DMS114 treated with DMSO at 0.1 percent for 48 hours (cell line): ENCODE results near the gene PTDSS2.
A peak's percentile ranks its signal among the peaks of the same experiment; 100 is the strongest.

ENCODE experiments used
- DNase-seq: peaks from one replicate; lab custom pipeline; 2025; ENCODE audit not compliant: unreplicated experiment; lab: John Stamatoyannopoulos, UW

Gene PTDSS2

GRCh38 chr11:445765-446588 lies 4.1 kb upstream of the PTDSS2 start:
- no peak for DNase-seq

- no peak for DNase-seq
These were observed 3.2 kb upstream of the PTDSS2 start for GRCh38 chr11:446891-447290.

GRCh38 chr11:447923-448731 lies 2.0 kb upstream of the PTDSS2 start:
- DNase-seq, result peak; percentile 63

GRCh38 chr11:450809-451451 lies 851 bp downstream of the PTDSS2 start:
- no peak for DNase-seq

- DNase-seq, result no peak
These were observed 1.7 kb downstream of the PTDSS2 start for GRCh38 chr11:451738-452137.

- no peak for DNase-seq
These were observed 2.2 kb downstream of the PTDSS2 start for GRCh38 chr11:452203-452744.

GRCh38 chr11:452916-453527 lies 2.9 kb downstream of the PTDSS2 start:
- DNase-seq, result no peak

- DNase-seq, result no peak
These were observed 3.5 kb downstream of the PTDSS2 start for GRCh38 chr11:453564-453963.

- DNase-seq, result no peak
These were observed 4.0 kb downstream of the PTDSS2 start for GRCh38 chr11:454043-454442.

GRCh38 chr11:454801-455565 lies 4.9 kb downstream of the PTDSS2 start:
- DNase-seq, result no peak

GRCh38 chr11:455566-456147 lies 5.6 kb downstream of the PTDSS2 start:
- no peak for DNase-seq

GRCh38 chr11:456533-456932 lies 6.5 kb downstream of the PTDSS2 start:
- DNase-seq, result no peak

- DNase-seq, result no peak
These were observed 7.2 kb downstream of the PTDSS2 start for GRCh38 chr11:457111-457760.

GRCh38 chr11:459511-460220 lies 9.6 kb downstream of the PTDSS2 start:
- no peak for DNase-seq

- no peak for DNase-seq
These were observed 10.5 kb downstream of the PTDSS2 start for GRCh38 chr11:460331-461199.

- no peak for DNase-seq
These were observed 11.5 kb downstream of the PTDSS2 start for GRCh38 chr11:461626-462025.

GRCh38 chr11:462107-462890 lies 12.2 kb downstream of the PTDSS2 start:
- no peak for DNase-seq
